ENCODE measurements around the gene NPDC1.
A peak's percentile ranks its signal among the peaks of the same experiment; 100 is the strongest.
"Not testable (repeated sequence)": the region's sequence is repeated elsewhere in the genome, so short reads cannot be mapped to it uniquely, and the experiment has no call there.

The NPDC1 gene

GRCh38 chr9:137034709-137035506 lies 11.1 kb downstream of the NPDC1 start:
- H3K9ac ChIP-seq = no peak overlapping the region
- TF ChIP-seq, protein P1, sequence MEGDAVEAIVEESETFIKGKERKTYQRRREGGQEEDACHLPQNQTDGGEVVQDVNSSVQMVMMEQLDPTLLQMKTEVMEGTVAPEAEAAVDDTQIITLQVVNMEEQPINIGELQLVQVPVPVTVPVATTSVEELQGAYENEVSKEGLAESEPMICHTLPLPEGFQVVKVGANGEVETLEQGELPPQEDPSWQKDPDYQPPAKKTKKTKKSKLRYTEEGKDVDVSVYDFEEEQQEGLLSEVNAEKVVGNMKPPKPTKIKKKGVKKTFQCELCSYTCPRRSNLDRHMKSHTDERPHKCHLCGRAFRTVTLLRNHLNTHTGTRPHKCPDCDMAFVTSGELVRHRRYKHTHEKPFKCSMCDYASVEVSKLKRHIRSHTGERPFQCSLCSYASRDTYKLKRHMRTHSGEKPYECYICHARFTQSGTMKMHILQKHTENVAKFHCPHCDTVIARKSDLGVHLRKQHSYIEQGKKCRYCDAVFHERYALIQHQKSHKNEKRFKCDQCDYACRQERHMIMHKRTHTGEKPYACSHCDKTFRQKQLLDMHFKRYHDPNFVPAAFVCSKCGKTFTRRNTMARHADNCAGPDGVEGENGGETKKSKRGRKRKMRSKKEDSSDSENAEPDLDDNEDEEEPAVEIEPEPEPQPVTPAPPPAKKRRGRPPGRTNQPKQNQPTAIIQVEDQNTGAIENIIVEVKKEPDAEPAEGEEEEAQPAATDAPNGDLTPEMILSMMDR (conservative IDR thresholded peaks at IDR 0.05; ENCODE audit: low read depth, low read length) = peak; percentile 86
- peak overlapping the region; percentile 74 for H3K4me2 ChIP-seq
- peaks cover 28% of the 10 kb centered on the region for H3K4me1 ChIP-seq (ENCODE audit: low read depth, poor library complexity, severe bottlenecking)
- H3K4me3 ChIP-seq (IDR thresholded peaks at IDR 0.05; ENCODE audit: insufficient read depth, low read depth, low read length) = no peak overlapping the region
- peak overlapping the region; percentile 76 for H2AFZ ChIP-seq (ENCODE audit: low read depth)
- H4K20me1 ChIP-seq (ENCODE audit: insufficient read depth) = no peaks in the 10 kb centered on the region
- H3K79me2 ChIP-seq (ENCODE audit: insufficient read depth, low read depth) = no peaks in the 10 kb centered on the region
- peaks cover 36% of the 10 kb centered on the region for H3K27me3 ChIP-seq (ENCODE audit: insufficient read depth, low read depth)
- H3K27ac ChIP-seq = no peak overlapping the region
- H3K36me3 ChIP-seq (ENCODE audit: insufficient read depth) = no peaks in the 10 kb centered on the region

DNA sequence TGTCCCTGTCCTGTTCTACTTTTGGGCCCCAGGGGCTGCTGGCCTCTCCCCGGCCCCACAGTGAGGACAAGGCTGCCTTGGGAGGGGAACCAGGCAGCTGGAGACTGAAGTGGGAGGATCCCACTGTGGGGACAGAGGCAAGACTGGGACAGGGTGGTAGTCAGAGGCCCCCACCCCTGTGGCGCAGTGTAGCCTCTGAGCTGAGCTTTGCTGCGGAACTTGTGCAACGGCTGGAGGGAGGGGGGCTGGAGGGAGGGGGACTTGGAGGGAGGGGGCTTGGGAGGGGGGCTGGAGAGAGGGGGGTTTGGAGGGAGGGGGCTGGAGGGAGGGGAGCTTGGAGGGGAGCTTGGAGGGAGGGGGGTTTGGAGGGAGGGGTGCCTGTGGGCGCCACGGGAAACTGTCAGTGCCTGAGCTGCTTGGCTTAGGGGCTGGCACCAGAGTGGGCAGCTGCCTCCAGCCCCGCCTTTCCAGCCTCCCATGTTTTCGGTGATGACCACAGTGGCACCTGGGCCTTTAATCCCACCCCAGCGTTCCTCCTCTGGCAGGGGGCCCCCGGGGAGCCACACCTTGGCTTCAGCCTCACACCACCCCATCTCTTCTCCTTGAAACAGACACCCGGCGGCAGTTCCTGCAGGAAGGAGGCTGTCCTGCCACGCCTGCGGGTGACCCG lies 11.8 kb downstream of the NPDC1 start:
- TF ChIP-seq, protein P1 (conservative IDR thresholded peaks at IDR 0.05; ENCODE audit: low read depth, low read length) = no peak
- Histone ChIP-seq H3K4me1 (ENCODE audit: low read depth, poor library complexity, severe bottlenecking) (peaks cover 35% of the 10 kb centered on the region), H3K27me3 (ENCODE audit: insufficient read depth, low read depth) (peaks cover 29% of the 10 kb centered on the region), H3K27ac (no peak overlapping the region), H2AFZ (ENCODE audit: low read depth) (peak overlapping the region; percentile 76), H3K4me3 (IDR thresholded peaks at IDR 0.05; ENCODE audit: insufficient read depth, low read depth, low read length) (no peak overlapping the region), H3K4me2 (peak overlapping the region; percentile 74), H3K9ac (no peak overlapping the region), H4K20me1 (ENCODE audit: insufficient read depth) (no peaks in the 10 kb centered on the region), H3K79me2 (ENCODE audit: insufficient read depth, low read depth) (no peaks in the 10 kb centered on the region), H3K36me3 (ENCODE audit: insufficient read depth) (no peaks in the 10 kb centered on the region)

GRCh38 chr9:137033481-137033880 lies 12.5 kb downstream of the NPDC1 start:
- H3K79me2 ChIP-seq (ENCODE audit: insufficient read depth, low read depth); H3K9ac ChIP-seq; H3K36me3 ChIP-seq (ENCODE audit: insufficient read depth); H3K4me3 ChIP-seq (IDR thresholded peaks at IDR 0.05; ENCODE audit: insufficient read depth, low read depth, low read length); H4K20me1 ChIP-seq (ENCODE audit: insufficient read depth); H2AFZ ChIP-seq (ENCODE audit: low read depth); H3K4me2 ChIP-seq; H3K27ac ChIP-seq: not testable (repeated sequence)
- H3K4me1 ChIP-seq (ENCODE audit: low read depth, poor library complexity, severe bottlenecking) = peaks cover 42% of the 10 kb centered on the region
- peaks cover 22% of the 10 kb centered on the region; the same call in 1 of the 2 replicates for H3K27me3 ChIP-seq (ENCODE audit: insufficient read depth, low read depth)

- TF ChIP-seq, protein P1 (conservative IDR thresholded peaks at IDR 0.05; ENCODE audit: low read depth, low read length) = no peak
- Histone ChIP-seq H2AFZ (ENCODE audit: low read depth) (no peak overlapping the region), H3K4me2 (no peak overlapping the region), H3K27ac (no peak overlapping the region), H3K4me1 (ENCODE audit: low read depth, poor library complexity, severe bottlenecking) (peaks cover 44% of the 10 kb centered on the region), H3K9ac (no peak overlapping the region), H4K20me1 (ENCODE audit: insufficient read depth) (no peaks in the 10 kb centered on the region), H3K27me3 (ENCODE audit: insufficient read depth, low read depth) (peaks cover 16% of the 10 kb centered on the region; the same call in 1 of the 2 replicates), H3K4me3 (IDR thresholded peaks at IDR 0.05; ENCODE audit: insufficient read depth, low read depth, low read length) (no peak overlapping the region), H3K79me2 (ENCODE audit: insufficient read depth, low read depth) (no peaks in the 10 kb centered on the region), H3K36me3 (ENCODE audit: insufficient read depth) (no peaks in the 10 kb centered on the region)
These were observed 13.1 kb downstream of the NPDC1 start for GRCh38 chr9:137032858-137033257.
